Fibroblast of villous mesenchyme (primary cell): ENCODE results near the gene CPZ. TPM values are rescaled to one million over a fixed set of nuclear protein-coding genes. Genes with fewer than 3 reads are reported as not detected.

ENCODE experiments used
- DNase-seq: peaks from one replicate; pipeline ENCODE4 v3.0.0-alpha.2; 2010; ENCODE audit warnings: low read depth
- H3K4me3 ChIP-seq: 2 replicates; pipeline ENCODE4 v1.5.1; 2011; ENCODE audit warnings: low read depth, mild to moderate bottlenecking, low read length
- total RNA-seq: library from RNA; depleted of rRNA; stranded (reverse); fragments of >200 nt; gene quantifications from 2 replicates; pipeline ENCODE4 v1.2.3, GENCODE V29; 2012
- TF ChIP-seq, protein P1 (sequence below): IDR thresholded peaks from 2 replicates; pipeline ENCODE4 v1.5.1; 2012; ENCODE audit warnings: low read depth, mild to moderate bottlenecking, low read length; ENCODE audit not compliant: insufficient read depth

Gene CPZ
- total RNA-seq, 1 donor, result 19.0 TPM

DNA sequence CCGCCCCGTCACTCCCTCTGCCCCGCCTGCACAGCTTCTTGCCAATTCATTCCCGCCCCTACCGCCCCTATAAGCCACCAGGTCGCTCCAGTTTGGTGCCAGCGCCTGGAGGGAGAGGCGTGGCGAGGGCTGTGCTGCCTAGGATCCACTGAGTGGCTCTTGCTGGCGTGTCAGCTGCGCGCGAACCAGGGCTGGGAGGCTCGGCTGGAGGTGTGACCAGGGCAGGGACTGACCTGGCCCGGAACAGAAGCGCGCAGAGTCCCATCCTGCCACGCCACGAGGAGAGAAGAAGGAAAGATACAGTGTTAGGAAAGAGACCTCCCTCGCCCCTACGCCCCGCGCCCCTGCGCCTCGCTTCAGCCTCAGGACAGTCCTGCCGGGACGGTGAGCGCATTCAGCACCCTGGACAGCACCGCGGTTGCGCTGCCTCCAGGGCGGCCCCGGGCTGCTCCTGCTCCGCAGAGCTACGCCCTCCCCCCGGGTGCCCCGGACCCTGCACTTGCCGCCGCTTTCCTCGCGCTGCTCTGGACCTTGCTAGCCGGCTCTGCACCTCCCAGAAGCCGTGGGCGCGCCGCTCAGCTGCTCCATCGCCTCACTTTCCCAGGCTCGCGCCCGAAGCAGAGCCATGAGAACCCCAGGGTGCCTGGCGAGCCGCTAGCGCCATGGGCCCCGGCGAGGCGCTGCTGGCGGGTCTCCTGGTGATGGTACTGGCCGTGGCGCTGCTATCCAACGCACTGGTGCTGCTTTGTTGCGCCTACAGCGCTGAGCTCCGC is 12.1 kb upstream of the CPZ start, which contains the start of gene GPR78:
Gene GPR78 (plus strand): TSS at position 72 of the 773 bp plus-strand sequence. CDS start 591 bp downstream, at position 663.
- H3K4me3 ChIP-seq, result no peak within 1 kb of the TSS
- TF ChIP-seq, protein P1, sequence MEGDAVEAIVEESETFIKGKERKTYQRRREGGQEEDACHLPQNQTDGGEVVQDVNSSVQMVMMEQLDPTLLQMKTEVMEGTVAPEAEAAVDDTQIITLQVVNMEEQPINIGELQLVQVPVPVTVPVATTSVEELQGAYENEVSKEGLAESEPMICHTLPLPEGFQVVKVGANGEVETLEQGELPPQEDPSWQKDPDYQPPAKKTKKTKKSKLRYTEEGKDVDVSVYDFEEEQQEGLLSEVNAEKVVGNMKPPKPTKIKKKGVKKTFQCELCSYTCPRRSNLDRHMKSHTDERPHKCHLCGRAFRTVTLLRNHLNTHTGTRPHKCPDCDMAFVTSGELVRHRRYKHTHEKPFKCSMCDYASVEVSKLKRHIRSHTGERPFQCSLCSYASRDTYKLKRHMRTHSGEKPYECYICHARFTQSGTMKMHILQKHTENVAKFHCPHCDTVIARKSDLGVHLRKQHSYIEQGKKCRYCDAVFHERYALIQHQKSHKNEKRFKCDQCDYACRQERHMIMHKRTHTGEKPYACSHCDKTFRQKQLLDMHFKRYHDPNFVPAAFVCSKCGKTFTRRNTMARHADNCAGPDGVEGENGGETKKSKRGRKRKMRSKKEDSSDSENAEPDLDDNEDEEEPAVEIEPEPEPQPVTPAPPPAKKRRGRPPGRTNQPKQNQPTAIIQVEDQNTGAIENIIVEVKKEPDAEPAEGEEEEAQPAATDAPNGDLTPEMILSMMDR, result no peak
- DNase-seq, result peak; percentile 68

DNA sequence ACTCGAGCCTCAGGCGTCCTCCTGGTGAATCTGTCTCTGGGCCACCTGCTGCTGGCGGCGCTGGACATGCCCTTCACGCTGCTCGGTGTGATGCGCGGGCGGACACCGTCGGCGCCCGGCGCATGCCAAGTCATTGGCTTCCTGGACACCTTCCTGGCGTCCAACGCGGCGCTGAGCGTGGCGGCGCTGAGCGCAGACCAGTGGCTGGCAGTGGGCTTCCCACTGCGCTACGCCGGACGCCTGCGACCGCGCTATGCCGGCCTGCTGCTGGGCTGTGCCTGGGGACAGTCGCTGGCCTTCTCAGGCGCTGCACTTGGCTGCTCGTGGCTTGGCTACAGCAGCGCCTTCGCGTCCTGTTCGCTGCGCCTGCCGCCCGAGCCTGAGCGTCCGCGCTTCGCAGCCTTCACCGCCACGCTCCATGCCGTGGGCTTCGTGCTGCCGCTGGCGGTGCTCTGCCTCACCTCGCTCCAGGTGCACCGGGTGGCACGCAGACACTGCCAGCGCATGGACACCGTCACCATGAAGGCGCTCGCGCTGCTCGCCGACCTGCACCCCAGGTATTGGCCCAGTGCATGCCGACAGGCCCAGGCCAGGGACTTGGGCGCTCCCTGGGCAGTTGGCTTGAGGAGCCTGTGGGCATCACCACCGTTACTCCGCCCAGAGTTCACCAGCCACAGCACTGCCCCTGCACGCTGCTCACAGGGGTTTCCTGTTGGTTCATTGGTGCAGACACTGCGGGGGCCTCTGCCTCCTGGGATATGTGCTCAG is 11.3 kb upstream of the CPZ start:
- DNase-seq, result no peak
- no peak overlapping the region for H3K4me3 ChIP-seq
- TF ChIP-seq, protein P1, result no peak

DNA sequence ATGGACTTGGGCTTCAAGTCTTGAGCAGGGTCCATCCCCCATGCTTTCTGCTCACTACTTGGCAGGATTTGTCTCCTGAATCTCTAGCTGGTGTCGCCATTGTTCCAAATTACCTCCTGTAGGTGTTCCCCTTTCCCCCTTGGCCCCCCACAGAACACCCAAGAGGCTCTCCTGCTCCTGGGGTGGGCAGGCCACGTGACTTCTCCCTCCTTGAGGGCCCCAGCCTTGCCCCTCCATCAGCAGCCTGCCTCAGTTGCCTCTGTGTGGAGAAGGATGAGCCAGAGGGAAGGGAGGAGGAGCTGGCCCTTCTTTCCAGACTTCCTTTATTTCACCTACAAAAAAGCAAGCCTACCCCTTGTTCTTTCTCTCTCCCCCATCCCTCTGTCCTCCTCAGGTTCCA is 10.5 kb upstream of the CPZ start:
- no peak for DNase-seq
- TF ChIP-seq, protein P1, result no peak
- no peak overlapping the region for H3K4me3 ChIP-seq

DNA sequence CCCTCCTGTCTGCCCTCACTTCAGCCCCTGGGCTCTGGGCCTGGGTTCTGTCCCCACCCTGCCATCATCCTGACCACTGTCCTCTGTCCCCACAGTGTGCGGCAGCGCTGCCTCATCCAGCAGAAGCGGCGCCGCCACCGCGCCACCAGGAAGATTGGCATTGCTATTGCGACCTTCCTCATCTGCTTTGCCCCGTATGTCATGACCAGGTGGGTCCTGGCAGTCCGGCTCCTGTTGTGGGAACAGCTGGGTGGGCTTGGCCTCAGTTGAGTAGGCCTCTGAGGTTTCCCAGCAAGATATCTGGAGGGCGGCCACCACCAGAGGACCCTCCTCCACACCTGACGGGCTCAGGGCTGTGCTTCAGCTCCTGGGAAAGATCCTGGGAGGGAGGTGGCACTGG is 10.1 kb upstream of the CPZ start:
- TF ChIP-seq, protein P1, result no peak
- H3K4me3 ChIP-seq, result no peak overlapping the region
- no peak for DNase-seq

DNA sequence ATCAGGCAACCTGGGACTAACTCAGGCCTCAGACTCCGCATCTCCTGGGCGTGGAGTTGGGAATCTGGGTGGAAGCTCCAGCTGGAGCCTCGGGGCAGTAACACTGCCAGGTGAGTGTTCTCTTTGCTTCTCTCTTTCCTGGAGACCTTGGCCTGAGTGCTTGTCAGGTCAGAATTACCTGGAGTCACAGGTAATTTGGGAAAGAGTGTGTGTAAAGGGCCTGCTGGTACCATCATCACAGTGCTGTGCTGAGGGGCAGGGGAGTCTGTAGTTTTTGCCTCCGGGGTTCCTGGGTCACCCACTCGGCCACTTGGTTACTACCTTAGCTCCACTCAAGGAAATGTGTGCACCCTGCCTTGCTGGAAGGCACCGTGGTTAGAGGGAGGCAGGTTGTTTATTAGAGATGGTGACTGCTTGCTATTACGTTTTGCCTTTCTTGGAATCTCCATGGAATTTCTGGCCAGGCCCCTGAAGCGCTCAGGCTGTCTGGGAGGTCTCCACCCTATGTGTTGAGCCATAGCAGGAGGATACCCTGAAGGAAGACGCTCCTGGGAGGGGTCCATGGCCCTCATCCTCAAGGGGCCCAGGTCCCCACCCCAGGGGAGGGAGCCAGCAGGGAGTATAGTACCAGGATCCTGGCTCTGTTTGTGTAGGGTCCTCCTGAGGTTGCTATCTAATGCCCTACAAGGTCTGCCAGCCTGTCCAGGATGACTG is 9.5 kb upstream of the CPZ start:
- no peak overlapping the region for H3K4me3 ChIP-seq
- TF ChIP-seq, protein P1, result no peak
- no peak for DNase-seq

DNA sequence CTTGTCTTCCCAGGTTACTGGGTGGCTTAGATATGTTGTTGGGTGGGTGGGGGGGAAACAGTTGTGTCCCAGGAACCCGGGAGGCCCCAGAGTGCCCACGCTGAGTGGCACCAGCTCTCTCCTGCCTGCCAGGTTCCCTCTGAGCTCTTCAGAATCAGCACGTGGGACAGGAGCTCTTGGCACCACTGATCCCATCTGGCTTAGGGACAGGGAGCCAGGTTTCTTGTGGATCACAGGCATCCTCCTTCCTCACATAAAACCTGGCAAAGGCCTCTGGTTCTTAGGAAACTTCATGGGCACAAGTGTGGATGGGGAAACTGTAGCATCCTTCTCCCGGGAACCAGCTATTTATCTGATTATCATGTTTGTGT is 8.9 kb upstream of the CPZ start:
- no peak for DNase-seq
- TF ChIP-seq, protein P1, result no peak
- no peak overlapping the region for H3K4me3 ChIP-seq
